Activated CD4-positive, alpha-beta T cell treated with anti-CD3 and anti-CD28 coated beads, Interleukin-2, amount 10 ng/mL, durations not matched to agents 24 days and 14 days (primary cell): ENCODE data around the gene TSSK6. TPM values are rescaled to one million over a fixed set of nuclear protein-coding genes. Genes with fewer than 3 reads are reported as not detected.
A peak's percentile ranks its signal among the peaks of the same experiment; 100 is the strongest.

Source experiments
- DNase-seq: peaks from one replicate; pipeline ENCODE4 v3.0.0; 2022
- H3K27ac Mint-ChIP-seq: one replicate; pipeline ENCODE4 v1.8.0; 2022; ENCODE audit warnings: mild to moderate bottlenecking, mixed read lengths
- H3K27me3 Mint-ChIP-seq: one replicate; pipeline ENCODE4 v1.8.0; 2022; ENCODE audit warnings: mixed read lengths
- H3K36me3 Mint-ChIP-seq: one replicate; pipeline ENCODE4 v1.8.0; 2022; ENCODE audit warnings: low read depth, mild to moderate bottlenecking, mixed read lengths
- H3K4me1 Mint-ChIP-seq: one replicate; pipeline ENCODE4 v1.8.0; 2021; ENCODE audit warnings: mixed read lengths
- H3K4me3 Mint-ChIP-seq: one replicate; pipeline ENCODE4 v1.8.0; 2022; ENCODE audit warnings: mild to moderate bottlenecking, moderate library complexity, mixed read lengths
- H3K9me3 Mint-ChIP-seq: one replicate; pipeline ENCODE4 v1.8.0; 2021; ENCODE audit warnings: mixed read lengths
- intact Hi-C: fragments of 100-400 bp; cut with micrococcal nuclease; formaldehyde crosslinking; loops from one replicate; pipeline ENCODE4 v1.15.1; 2023
- total RNA-seq: library from RNA; stranded (reverse); gene quantifications from 2 replicates; pipeline ENCODE4 v1.2.3, GENCODE V29; 2022

Gene TSSK6
- total RNA-seq, 1 donor from 2014 or later, result 3.3 TPM

- Mint-ChIP-seq H3K9me3 (no peaks in the 10 kb centered on the region), H3K36me3 (peaks cover 3% of the 10 kb centered on the region), H3K27ac (peak overlapping the region; percentile 65), H3K4me3 (peak overlapping the region; percentile 74), H3K27me3 (peaks cover 17% of the 10 kb centered on the region), H3K4me1 (peaks cover 16% of the 10 kb centered on the region)
- peak; percentile 92 for DNase-seq
- intact Hi-C loops, result no loop called here
Measured at GRCh38 chr19:19540715-19541515, 25.6 kb upstream of the TSSK6 start.

GRCh38 chr19:19540064-19540714, 24.8 kb upstream of the TSSK6 start:
- peak overlapping the region; percentile 65 for H3K27ac Mint-ChIP-seq
- peaks cover 3% of the 10 kb centered on the region for H3K36me3 Mint-ChIP-seq
- H3K27me3 Mint-ChIP-seq, result peaks cover 17% of the 10 kb centered on the region
- intact Hi-C loops, result no loop called here
- H3K9me3 Mint-ChIP-seq, result no peaks in the 10 kb centered on the region
- peak overlapping the region; percentile 74 for H3K4me3 Mint-ChIP-seq
- H3K4me1 Mint-ChIP-seq, result peaks cover 16% of the 10 kb centered on the region
- DNase-seq, result peak; percentile 84

- intact Hi-C loops, result loop anchor here (10.0 kb wide), 1 partner anchor 195 kb away; the partner anchor contains the start of gene ZNF14
- Mint-ChIP-seq H3K9me3 (no peaks in the 10 kb centered on the region), H3K27me3 (peaks cover 17% of the 10 kb centered on the region), H3K36me3 (peaks cover 3% of the 10 kb centered on the region), H3K4me1 (peaks cover 16% of the 10 kb centered on the region), H3K4me3 (no peak overlapping the region), H3K27ac (no peak overlapping the region)
- DNase-seq, result no peak
Measured at GRCh38 chr19:19539698-19540063, 24.3 kb upstream of the TSSK6 start.

GRCh38 chr19:19538785-19539166, 23.4 kb upstream of the TSSK6 start:
- peaks cover 6% of the 10 kb centered on the region for H3K36me3 Mint-ChIP-seq
- H3K4me1 Mint-ChIP-seq, result peaks cover 20% of the 10 kb centered on the region
- H3K27ac Mint-ChIP-seq, result no peak overlapping the region
- intact Hi-C loops, result loop anchor here (10.0 kb wide), 1 partner anchor 196 kb away; the partner anchor contains the start of gene ZNF14
- DNase-seq, result no peak
- peak overlapping the region; percentile 0 for H3K4me3 Mint-ChIP-seq
- H3K27me3 Mint-ChIP-seq, result peaks cover 17% of the 10 kb centered on the region
- no peaks in the 10 kb centered on the region for H3K9me3 Mint-ChIP-seq

- Mint-ChIP-seq H3K4me1 (peaks cover 21% of the 10 kb centered on the region), H3K4me3 (peak within 1 kb of the TSS; percentile 0), H3K9me3 (no peaks in the 10 kb centered on the region), H3K27ac (peak within 1 kb of the TSS; percentile 37), H3K27me3 (peaks cover 17% of the 10 kb centered on the region), H3K36me3 (peaks cover 6% of the 10 kb centered on the region)
- DNase-seq, result peak; percentile 72
- intact Hi-C loops, result loop anchor here (10.0 kb wide), 1 partner anchor 197 kb away; the partner anchor contains the start of gene ZNF14
Measured at GRCh38 chr19:19538061-19538784, 22.9 kb upstream of the TSSK6 start, which contains the start of gene CILP2. TSS of gene CILP2 (plus strand) at chr19:19538265. CDS start at chr19:19538350, 85 bp downstream.

GRCh38 chr19:19537075-19538048, 22.0 kb upstream of the TSSK6 start:
- DNase-seq, result no peak
- Mint-ChIP-seq H3K4me3 (no peak overlapping the region), H3K27me3 (peaks cover 17% of the 10 kb centered on the region), H3K4me1 (peaks cover 23% of the 10 kb centered on the region), H3K36me3 (peaks cover 6% of the 10 kb centered on the region), H3K9me3 (no peaks in the 10 kb centered on the region), H3K27ac (peak overlapping the region; percentile 37)
- intact Hi-C loops, result loop anchor here (10.0 kb wide), 1 partner anchor 197 kb away; the partner anchor contains the start of gene ZNF14

GRCh38 chr19:19535311-19536191, 20.2 kb upstream of the TSSK6 start:
- Mint-ChIP-seq H3K27ac (no peak overlapping the region), H3K36me3 (peaks cover 17% of the 10 kb centered on the region), H3K4me1 (peaks cover 23% of the 10 kb centered on the region), H3K9me3 (no peaks in the 10 kb centered on the region), H3K27me3 (peaks cover 16% of the 10 kb centered on the region), H3K4me3 (no peak overlapping the region)
- DNase-seq, result no peak
- intact Hi-C loops, result loop anchor here (10.0 kb wide), 1 partner anchor 199 kb away; the partner anchor contains the start of gene ZNF14

- peaks cover 16% of the 10 kb centered on the region for H3K27me3 Mint-ChIP-seq
- H3K4me1 Mint-ChIP-seq, result peaks cover 23% of the 10 kb centered on the region
- DNase-seq, result no peak
- H3K4me3 Mint-ChIP-seq, result no peak overlapping the region
- H3K27ac Mint-ChIP-seq, result no peak overlapping the region
- H3K36me3 Mint-ChIP-seq, result peaks cover 17% of the 10 kb centered on the region
- no peaks in the 10 kb centered on the region for H3K9me3 Mint-ChIP-seq
- intact Hi-C loops, result loop anchor here (10.0 kb wide), 1 partner anchor 200 kb away; the partner anchor contains the start of gene ZNF14
Measured at GRCh38 chr19:19534556-19535265, 19.4 kb upstream of the TSSK6 start.

GRCh38 chr19:19533841-19534240, 18.5 kb upstream of the TSSK6 start:
- H3K4me1 Mint-ChIP-seq, result peaks cover 22% of the 10 kb centered on the region
- intact Hi-C loops, result loop anchor here (10.0 kb wide), 1 partner anchor 201 kb away; the partner anchor contains the start of gene ZNF14
- no peak overlapping the region for H3K27ac Mint-ChIP-seq
- peaks cover 12% of the 10 kb centered on the region for H3K27me3 Mint-ChIP-seq
- DNase-seq, result no peak
- peaks cover 20% of the 10 kb centered on the region for H3K36me3 Mint-ChIP-seq
- no peaks in the 10 kb centered on the region for H3K9me3 Mint-ChIP-seq
- H3K4me3 Mint-ChIP-seq, result no peak overlapping the region

GRCh38 chr19:19532806-19533701, 17.7 kb upstream of the TSSK6 start:
- Mint-ChIP-seq H3K27ac (no peak overlapping the region), H3K9me3 (no peaks in the 10 kb centered on the region), H3K27me3 (peaks cover 7% of the 10 kb centered on the region), H3K36me3 (peaks cover 20% of the 10 kb centered on the region), H3K4me3 (no peak overlapping the region), H3K4me1 (peaks cover 18% of the 10 kb centered on the region)
- intact Hi-C loops, result loop anchor here (1.0 to 10.0 kb wide), 3 partner anchors 21 to 202 kb away; partner anchors contain the start of gene ZNF14
- DNase-seq, result no peak
